Stimulated activated memory B cell treated with anti-CD40 and anti-IgM and Interleukin-4, amounts not matched to agents 10 μg/mL and 1 μg/mL and 100 μg/mL, for 72 hours (primary cell): ENCODE data around the gene NUAK1.

Experiments used
- ATAC-seq: fragments of 150-1000 bp; cut with Tn5 transposase; 2 replicates; pipeline ENCODE4 v1.10.0; 2021
- H3K27ac Mint-ChIP-seq: one replicate; pipeline ENCODE4 v1.8.0; 2022; ENCODE audit warnings: mild to moderate bottlenecking, mixed read lengths
- H3K27me3 Mint-ChIP-seq: one replicate; pipeline ENCODE4 v1.8.0; 2022; ENCODE audit warnings: mixed read lengths
- H3K36me3 Mint-ChIP-seq: one replicate; pipeline ENCODE4 v1.8.0; 2022; ENCODE audit warnings: mixed read lengths
- H3K4me1 Mint-ChIP-seq: one replicate; pipeline ENCODE4 v1.8.0; 2022; ENCODE audit warnings: mixed read lengths
- H3K4me3 Mint-ChIP-seq: one replicate; pipeline ENCODE4 v1.8.0; 2022; ENCODE audit warnings: mild to moderate bottlenecking, moderate library complexity, mixed read lengths
- H3K9me3 Mint-ChIP-seq: one replicate; pipeline ENCODE4 v1.8.0; 2022; ENCODE audit warnings: mixed read lengths

NUAK1 gene

DNA sequence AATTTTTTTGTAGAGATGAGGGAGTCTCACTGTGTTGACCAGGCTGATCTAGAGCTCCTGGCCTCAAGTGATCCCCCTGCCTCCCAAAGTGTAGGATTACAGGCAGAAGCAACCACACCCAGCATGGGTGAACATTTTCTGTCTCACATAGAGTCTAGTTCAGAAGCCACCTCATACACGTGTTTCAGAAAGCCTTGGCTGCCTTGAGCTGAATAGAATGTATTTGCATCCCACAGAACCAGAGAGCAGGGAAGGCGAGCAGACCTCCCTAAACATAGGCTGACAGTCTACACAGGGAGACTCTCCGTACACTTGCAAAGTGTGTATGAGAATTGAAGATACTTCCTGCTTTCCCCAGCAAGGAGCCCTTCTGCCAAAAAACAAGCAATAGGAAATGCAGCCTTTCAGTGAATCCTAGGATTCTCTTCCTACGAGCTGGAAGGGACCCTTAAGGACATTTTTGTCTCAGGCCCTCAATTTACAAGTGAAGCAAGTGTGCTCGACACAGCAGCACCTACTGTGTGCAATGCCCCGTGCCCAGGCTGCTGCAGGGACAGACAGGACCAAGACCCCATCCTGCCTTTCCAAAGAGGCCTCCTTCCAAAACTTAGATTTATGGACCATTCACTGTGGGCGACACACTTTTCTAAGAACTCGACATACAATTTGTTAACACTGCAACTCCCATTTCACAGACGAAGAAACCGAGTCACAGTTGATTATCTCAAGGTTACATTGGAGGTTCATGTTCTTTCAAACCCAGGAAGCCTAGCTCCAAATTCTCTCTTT is 11.2 kb downstream of the NUAK1 start:
- Mint-ChIP-seq H3K4me1 (no peaks in the 10 kb centered on the region), H3K27me3 (peaks cover 15% of the 10 kb centered on the region), H3K4me3 (no peak overlapping the region), H3K27ac (no peak overlapping the region), H3K9me3 (no peaks in the 10 kb centered on the region), H3K36me3 (no peaks in the 10 kb centered on the region)
- ATAC-seq = no peak

DNA sequence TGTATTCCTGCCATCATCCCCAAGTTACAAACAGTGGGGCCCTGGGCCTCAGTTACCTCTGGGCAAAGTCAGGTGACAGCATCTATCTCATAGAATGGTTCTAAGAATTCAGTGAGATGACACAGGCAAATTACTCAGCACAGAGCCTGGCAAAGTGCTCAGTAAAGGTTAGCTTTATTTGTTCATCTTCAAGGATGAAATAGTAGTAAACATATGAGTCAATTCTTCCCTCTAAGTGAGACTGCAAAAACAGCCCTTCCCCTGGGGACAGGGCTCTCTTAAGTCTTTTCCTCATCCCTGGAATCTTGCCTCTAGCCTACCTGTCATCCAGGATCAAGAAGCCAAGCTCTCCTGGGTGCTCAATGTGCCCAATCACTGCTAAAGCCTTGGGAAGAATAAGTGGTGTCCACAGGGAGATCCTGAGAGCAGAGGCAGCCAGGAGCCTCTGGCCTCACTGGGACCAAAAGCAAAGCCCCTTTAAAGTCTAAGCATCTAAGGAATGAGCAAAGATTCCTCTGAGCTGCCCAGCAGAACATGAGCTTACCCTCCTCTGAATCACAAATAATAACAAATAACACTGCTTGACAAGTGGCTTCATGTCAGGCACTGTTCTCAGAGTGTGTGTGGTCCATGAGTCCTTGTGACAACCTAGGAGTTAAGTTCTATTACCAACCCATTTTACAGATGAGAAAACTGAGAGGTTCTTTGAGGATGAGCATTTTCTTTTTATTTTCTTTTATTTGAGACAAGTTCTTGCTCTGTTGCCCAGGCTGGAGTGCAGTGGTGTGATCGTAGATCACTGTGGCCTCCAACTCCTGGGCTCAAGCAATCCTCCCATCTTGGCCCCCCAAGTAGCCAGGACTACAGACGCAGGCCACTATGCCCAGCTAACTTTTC is 12.1 kb downstream of the NUAK1 start:
- Mint-ChIP-seq H3K36me3 (no peaks in the 10 kb centered on the region), H3K4me1 (no peaks in the 10 kb centered on the region), H3K27ac (no peak overlapping the region), H3K27me3 (peaks cover 15% of the 10 kb centered on the region), H3K4me3 (no peak overlapping the region), H3K9me3 (no peaks in the 10 kb centered on the region)
- no peak for ATAC-seq

DNA sequence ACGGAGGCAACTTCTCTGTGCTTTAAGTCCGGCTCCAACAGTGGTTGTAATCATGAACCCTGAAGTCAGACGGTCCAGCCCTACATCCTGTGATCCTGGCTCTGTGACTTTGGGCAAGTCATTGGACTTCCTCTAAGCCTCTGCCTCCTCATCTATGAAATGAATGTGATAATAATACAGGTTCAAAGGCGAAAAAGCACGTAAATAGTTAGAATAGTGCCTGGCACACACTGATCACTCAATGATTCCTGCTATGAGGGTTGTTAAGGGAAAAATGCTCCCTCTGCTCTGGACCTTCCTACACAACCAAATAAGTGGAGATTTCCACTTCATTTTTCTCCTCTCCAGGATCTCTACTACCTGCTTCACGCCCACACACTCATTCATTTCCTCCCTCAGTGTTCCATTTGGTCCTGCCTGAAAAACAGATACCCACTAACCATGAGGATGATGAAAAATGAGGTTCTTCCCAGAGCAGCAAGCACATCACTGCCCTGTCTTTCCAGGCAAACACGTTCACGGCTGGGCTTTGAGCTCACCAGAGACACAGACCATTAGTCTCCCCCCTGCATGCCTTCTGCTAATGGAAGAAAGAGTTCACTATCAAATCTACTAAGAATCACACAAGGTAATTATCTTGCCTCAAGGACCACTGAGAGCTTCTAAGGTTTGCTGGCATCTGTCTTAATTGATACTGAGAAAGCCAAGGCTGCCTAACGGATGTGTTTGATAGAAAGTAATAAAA is 13.2 kb downstream of the NUAK1 start:
- H3K4me1 Mint-ChIP-seq = no peaks in the 10 kb centered on the region
- peaks cover 13% of the 10 kb centered on the region for H3K27me3 Mint-ChIP-seq
- H3K27ac Mint-ChIP-seq = no peak overlapping the region
- H3K9me3 Mint-ChIP-seq = no peaks in the 10 kb centered on the region
- no peak for ATAC-seq
- no peak overlapping the region for H3K4me3 Mint-ChIP-seq
- H3K36me3 Mint-ChIP-seq = no peaks in the 10 kb centered on the region

DNA sequence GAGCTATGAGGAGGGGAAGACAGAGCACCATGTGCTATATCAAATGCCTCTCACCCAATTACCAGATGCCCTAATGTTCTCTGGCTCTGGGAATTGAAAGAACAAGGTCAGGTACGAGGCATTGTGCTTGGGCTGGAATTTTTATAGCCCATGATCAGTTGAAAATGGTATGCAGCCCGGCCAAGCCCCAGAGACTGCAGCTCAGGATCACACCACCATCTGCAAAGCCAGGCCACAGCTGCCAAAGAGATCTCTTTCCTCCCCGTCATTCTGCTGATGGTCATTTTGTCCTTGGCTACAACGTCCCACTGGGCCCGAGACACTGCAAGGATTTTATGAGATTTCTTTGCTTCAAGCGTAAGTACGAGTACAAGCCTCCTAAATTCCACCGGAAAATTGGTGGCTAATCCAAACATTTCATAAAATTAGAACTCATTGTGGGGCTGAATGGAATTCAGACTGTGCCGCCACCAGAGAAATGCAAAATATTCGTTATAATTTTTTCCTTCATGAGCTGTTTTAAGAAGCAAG is 15.1 kb downstream of the NUAK1 start:
- Mint-ChIP-seq H3K27ac (no peak overlapping the region), H3K36me3 (no peaks in the 10 kb centered on the region), H3K4me3 (no peak overlapping the region), H3K27me3 (no peaks in the 10 kb centered on the region), H3K4me1 (no peaks in the 10 kb centered on the region), H3K9me3 (no peaks in the 10 kb centered on the region)
- ATAC-seq = no peak

DNA sequence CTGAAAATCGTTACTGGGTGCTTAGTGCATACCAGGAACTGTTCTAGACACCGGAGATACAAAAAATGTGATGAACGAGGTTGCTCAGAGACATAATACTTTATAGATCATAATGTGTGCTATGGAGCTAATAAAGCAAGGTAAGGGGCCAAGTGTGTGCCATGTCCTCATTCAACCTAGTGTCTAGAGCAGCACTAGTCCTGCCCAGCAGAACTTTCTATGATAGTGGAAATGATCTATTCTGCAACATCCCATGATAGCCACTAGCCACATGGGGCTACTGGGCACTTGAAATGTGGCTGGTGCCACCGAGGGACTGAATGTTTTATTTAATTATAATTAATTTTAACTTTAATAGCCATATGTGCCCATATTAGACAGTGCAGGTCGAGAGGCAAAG is 15.6 kb downstream of the NUAK1 start:
- no peak overlapping the region for H3K4me3 Mint-ChIP-seq
- H3K27me3 Mint-ChIP-seq = no peaks in the 10 kb centered on the region
- H3K27ac Mint-ChIP-seq = no peak overlapping the region
- ATAC-seq = no peak
- no peaks in the 10 kb centered on the region for H3K36me3 Mint-ChIP-seq
- no peaks in the 10 kb centered on the region for H3K9me3 Mint-ChIP-seq
- H3K4me1 Mint-ChIP-seq = no peaks in the 10 kb centered on the region

DNA sequence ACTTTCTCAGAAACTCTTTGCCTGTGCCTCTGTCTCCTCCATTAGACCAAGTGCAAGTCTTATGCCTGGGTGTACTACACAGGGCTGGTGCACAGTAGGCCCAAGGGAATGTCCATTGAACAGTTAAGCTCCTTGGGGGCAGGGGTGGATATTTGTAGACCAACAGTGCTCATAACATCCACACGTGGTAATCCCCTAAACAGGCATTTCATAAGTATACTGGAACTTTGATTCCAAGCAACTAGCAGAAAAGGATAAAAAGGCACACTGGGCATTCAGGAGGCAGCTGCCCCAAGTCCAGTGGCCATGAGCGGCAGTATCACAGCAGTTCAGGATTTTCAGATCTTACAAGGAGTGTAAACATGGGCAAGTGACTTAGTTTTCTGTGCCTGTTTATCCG is 16.8 kb downstream of the NUAK1 start:
- H3K36me3 Mint-ChIP-seq = no peaks in the 10 kb centered on the region
- no peak overlapping the region for H3K27ac Mint-ChIP-seq
- no peak for ATAC-seq
- no peak overlapping the region for H3K4me3 Mint-ChIP-seq
- H3K9me3 Mint-ChIP-seq = no peaks in the 10 kb centered on the region
- H3K27me3 Mint-ChIP-seq = no peaks in the 10 kb centered on the region
- H3K4me1 Mint-ChIP-seq = no peaks in the 10 kb centered on the region

DNA sequence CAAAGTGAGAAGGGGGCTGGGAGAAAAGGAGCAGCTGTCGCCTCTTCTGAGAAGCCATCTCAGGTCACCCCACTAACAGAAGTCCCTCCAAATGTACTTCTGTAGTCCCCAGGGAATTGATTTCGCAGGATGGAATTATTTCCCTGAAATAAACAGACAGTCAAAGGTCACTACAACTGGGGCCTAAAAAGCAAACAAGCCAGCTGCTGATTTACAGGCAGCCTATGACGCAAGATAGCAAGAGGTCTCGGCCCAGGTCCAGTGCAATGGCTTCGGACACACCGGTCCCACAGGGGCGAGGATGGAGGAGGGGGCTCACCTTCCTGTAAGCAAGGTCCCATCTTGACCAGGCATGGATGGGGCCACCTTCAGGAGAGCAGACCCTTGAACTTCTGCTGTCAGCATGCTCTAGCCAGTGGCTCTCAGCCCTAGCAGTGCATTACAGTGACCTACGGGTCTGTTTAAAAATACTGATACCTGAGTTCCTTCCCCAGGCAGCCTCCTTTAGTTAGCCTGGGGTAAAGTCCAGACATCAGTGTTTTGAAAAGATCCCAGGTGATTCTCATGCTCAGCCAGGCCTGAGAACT is 18.1 kb downstream of the NUAK1 start:
- Mint-ChIP-seq H3K4me3 (no peak overlapping the region), H3K9me3 (no peaks in the 10 kb centered on the region), H3K4me1 (no peaks in the 10 kb centered on the region), H3K27ac (no peak overlapping the region), H3K36me3 (no peaks in the 10 kb centered on the region), H3K27me3 (peaks cover 10% of the 10 kb centered on the region)
- no peak for ATAC-seq

DNA sequence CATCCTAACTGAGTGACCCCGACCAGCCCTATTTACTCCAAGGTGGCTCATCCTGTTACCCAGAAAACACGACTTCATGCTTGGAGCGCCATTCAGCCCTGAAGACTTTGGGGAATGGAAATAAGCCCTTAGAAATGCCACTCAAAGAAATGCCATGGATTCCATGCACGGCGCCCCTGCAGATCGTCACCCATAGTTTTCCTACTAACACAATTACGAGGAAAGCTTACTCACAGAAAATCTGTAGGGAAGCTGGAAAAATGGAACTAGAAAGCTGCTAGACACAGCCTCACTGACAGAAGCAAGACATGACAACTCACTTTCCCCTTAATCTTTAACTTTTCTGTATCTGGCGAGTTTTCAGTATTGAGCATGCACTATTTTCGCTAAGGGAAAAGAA is 19.5 kb downstream of the NUAK1 start:
- H3K27ac Mint-ChIP-seq = no peak overlapping the region
- peaks cover 15% of the 10 kb centered on the region for H3K27me3 Mint-ChIP-seq
- no peaks in the 10 kb centered on the region for H3K4me1 Mint-ChIP-seq

DNA sequence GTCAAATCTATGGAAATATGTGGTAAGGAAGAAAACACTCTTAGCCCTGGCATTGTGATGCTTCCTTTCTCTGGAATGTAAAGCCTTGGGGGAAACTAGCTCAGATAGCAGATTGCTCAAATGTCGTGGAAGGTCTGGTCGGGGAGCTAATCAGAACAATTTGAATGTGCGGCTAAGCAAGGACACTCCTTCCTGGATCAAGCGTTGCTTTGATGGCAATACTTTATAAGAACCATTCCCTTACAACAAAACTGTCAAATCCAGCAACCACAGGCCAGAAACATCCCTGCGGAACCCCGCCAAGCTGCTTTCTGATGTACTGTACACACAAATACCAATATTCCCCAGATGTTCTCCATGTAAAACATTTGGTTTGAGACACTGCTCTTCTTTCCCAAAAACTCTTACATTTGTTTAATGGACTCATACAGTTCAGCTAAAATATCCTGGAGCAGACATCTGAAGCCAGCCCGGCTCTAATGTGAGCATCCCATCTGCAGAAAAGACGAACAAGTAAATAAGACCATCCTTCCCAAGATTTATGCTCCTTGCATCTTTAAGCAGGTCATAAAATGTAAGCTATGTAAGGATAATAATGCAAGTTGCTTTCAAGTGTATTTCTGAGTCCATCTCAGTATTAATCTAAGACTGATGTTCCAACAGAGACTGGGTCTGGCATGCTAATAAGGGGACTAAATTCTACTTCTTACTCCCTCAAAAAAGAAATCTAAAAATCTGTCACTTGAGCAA is 20.2 kb downstream of the NUAK1 start:
- ATAC-seq = no peak
- H3K9me3 Mint-ChIP-seq = no peaks in the 10 kb centered on the region
- peaks cover 15% of the 10 kb centered on the region for H3K27me3 Mint-ChIP-seq
- H3K36me3 Mint-ChIP-seq = no peaks in the 10 kb centered on the region
- H3K4me1 Mint-ChIP-seq = no peaks in the 10 kb centered on the region
- no peak overlapping the region for H3K4me3 Mint-ChIP-seq
- H3K27ac Mint-ChIP-seq = no peak overlapping the region

More for the DNA sequence above, 19.5 kb downstream of the NUAK1 start:
- H3K9me3 Mint-ChIP-seq = no peaks in the 10 kb centered on the region
- no peak overlapping the region for H3K4me3 Mint-ChIP-seq
- no peak for ATAC-seq
- H3K36me3 Mint-ChIP-seq = no peaks in the 10 kb centered on the region

DNA sequence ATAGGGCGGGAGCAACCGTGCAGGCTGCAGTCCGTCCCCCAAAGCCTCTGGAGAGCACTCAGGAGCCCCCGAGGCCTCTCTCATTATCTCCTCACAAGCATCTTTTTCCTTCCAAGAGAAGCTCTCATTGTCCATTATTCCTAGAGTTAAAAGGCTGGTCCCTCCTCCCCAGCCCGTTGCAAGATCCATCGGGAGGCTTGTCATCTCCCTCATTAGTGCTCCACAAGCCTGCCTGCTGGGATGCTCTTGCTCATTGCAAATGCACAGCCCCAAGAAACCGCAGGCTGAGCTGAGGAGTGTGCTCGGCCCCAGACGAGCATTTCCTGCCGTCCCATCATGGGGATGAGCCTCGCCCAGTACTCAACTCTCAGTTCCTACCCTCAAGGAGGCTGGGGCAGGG is 23.3 kb downstream of the NUAK1 start:
- no peak for ATAC-seq

DNA sequence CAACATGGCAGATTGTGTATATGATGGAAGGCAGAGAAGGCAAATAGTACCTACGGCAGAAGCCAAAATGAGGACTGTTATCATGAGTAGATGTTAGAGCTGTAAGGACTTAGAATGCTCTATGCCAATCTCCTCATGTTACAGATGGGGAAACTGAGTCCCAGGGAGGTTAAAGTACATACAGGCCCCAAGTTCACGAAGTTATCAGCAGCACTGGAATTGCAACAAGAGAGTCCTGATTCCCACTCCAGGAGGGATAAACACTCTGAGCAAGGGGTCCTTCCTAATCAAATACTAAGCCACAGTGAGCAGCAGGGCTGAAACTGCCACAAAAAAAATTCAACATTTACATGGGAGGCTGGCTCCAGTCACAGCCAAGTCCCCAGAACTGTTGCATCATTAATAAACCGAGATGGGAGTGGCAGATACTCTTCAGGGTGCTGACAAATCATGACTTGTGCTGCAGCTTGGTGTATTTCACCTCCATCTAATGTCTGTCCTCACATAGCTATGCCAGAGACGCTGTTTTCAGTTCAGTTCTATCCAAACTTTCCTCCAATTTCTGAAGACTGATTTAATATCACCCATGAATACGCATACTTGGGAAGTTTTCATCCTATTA is 24.2 kb downstream of the NUAK1 start:
- Mint-ChIP-seq H3K36me3 (no peaks in the 10 kb centered on the region), H3K27me3 (peaks cover 39% of the 10 kb centered on the region), H3K4me1 (peaks cover 7% of the 10 kb centered on the region)

More for the DNA sequence above, 23.3 kb downstream of the NUAK1 start:
- Mint-ChIP-seq H3K4me1 (peaks cover 7% of the 10 kb centered on the region), H3K27ac (no peak overlapping the region), H3K4me3 (no peak overlapping the region), H3K9me3 (no peaks in the 10 kb centered on the region), H3K27me3 (peaks cover 31% of the 10 kb centered on the region), H3K36me3 (no peaks in the 10 kb centered on the region)

DNA sequence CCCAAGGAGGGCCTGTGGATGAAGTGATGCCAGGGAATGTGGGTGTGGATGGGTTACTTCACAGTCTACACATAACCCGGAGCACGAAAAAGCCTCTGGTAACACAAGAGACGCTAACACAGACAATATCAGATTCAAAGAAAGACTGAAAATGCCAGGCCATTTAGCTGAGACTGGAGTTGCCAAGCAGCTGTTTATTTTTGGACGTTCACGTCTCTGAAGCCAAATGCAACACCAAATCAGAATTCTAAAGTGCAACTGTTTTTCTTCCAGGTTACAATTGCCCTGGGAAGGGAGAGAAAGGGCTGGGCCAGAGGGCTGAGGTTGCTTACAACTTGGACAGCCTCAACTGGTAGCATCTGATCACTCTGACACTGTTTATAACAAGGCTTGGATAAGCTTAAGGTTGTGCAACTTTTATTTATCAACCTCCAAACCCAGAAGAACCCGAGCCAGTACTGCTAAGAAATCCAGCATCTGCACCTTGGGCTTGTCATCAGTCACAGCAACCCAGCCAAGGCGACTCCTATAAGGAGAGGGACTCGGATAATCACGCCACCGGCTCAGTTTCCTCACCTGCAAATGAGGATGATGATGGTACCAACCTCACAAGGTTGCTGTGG is 24.8 kb downstream of the NUAK1 start:
- Mint-ChIP-seq H3K27ac (no peak overlapping the region), H3K9me3 (no peaks in the 10 kb centered on the region), H3K4me1 (peaks cover 7% of the 10 kb centered on the region), H3K36me3 (no peaks in the 10 kb centered on the region), H3K27me3 (peaks cover 43% of the 10 kb centered on the region), H3K4me3 (no peak overlapping the region)
- no peak for ATAC-seq

More for the DNA sequence above, 24.2 kb downstream of the NUAK1 start:
- H3K9me3 Mint-ChIP-seq = no peaks in the 10 kb centered on the region
- no peak overlapping the region for H3K27ac Mint-ChIP-seq
- no peak for ATAC-seq
- no peak overlapping the region for H3K4me3 Mint-ChIP-seq

DNA sequence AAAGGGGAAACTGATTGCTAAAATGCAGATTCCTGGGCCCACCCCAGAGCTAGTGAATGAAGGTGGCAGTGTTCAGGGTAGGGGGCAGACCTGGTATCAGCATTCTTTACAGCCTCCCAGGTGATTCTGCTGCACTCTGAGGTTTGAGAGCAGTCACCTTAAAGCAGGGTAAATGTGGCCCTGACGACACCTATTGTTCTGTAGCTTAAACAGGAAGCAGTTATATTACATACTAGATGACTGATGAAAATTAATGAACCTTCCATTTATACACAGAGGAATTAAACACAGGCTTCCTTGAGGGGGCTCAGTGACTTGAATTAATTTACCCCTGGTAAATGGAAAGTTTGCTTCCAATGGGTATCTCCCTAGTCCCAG is 25.3 kb downstream of the NUAK1 start:
- peaks cover 43% of the 10 kb centered on the region for H3K27me3 Mint-ChIP-seq
- H3K4me1 Mint-ChIP-seq = peaks cover 7% of the 10 kb centered on the region
- H3K4me3 Mint-ChIP-seq = no peak overlapping the region
- no peak overlapping the region for H3K27ac Mint-ChIP-seq
- no peaks in the 10 kb centered on the region for H3K36me3 Mint-ChIP-seq
- ATAC-seq = peak; percentile 10
- no peaks in the 10 kb centered on the region for H3K9me3 Mint-ChIP-seq
